IMR-90 (cell line): Measurements from ENCODE around the gene SPTSSA.

Experiments
- CEBPB ChIP-seq: IDR thresholded peaks from 2 replicates; pipeline ENCODE4 v1.6.1; 2012; ENCODE audit warnings: low read depth, low read length, improper control_type of control experiment
- CHD1 ChIP-seq: IDR thresholded peaks from 2 replicates; pipeline ENCODE4 v1.6.1; 2012; ENCODE audit warnings: low read depth, low read length, improper control_type of control experiment
- MAZ ChIP-seq: IDR thresholded peaks from 2 replicates; pipeline ENCODE4 v1.6.1; 2012; ENCODE audit warnings: low read depth, mild to moderate bottlenecking, low read length, improper control_type of control experiment, moderate library complexity, borderline replicate concordance
- MXI1 ChIP-seq: IDR thresholded peaks from 2 replicates; pipeline ENCODE4 v1.6.1; 2012; ENCODE audit warnings: low read depth, mild to moderate bottlenecking, low read length, moderate library complexity, borderline replicate concordance
- POLR2A ChIP-seq: IDR thresholded peaks from 2 replicates; pipeline ENCODE4 v1.6.1; 2012; ENCODE audit warnings: mild to moderate bottlenecking, low read depth, low read length
- RAD21 ChIP-seq: IDR thresholded peaks from 2 replicates; pipeline ENCODE4 v1.6.1; 2012; ENCODE audit warnings: low read length, improper control_type of control experiment
- RCOR1 ChIP-seq: IDR thresholded peaks from 2 replicates; pipeline ENCODE4 v1.6.1; 2012; ENCODE audit warnings: mild to moderate bottlenecking, low read length, improper control_type of control experiment; ENCODE audit not compliant: insufficient replicate concordance
- RFX5 ChIP-seq: IDR thresholded peaks from 2 replicates; pipeline ENCODE4 v1.8.0; 2012; ENCODE audit warnings: low read depth, mild to moderate bottlenecking, low read length, moderate library complexity
- SMC3 ChIP-seq: fragments of 150-350 bp; IDR thresholded peaks from 2 replicates; pipeline ENCODE4 v1.6.1; 2016; ENCODE audit warnings: low read depth, mild to moderate bottlenecking, antibody characterized with exemption, low read length, moderate library complexity
- TF ChIP-seq, protein P1 (sequence below): conservative IDR thresholded peaks from 2 replicates; pipeline ENCODE4 v1.5.1; 2012; ENCODE audit warnings: mild to moderate bottlenecking, low read depth, low read length, improper control_type of control experiment
- TF ChIP-seq, protein P2 (sequence below): fragments of 150-350 bp; IDR thresholded peaks from 2 replicates; pipeline ENCODE4 v1.6.1; 2016; ENCODE audit warnings: low read depth, mild to moderate bottlenecking, low read length, moderate library complexity, borderline replicate concordance
- TF ChIP-seq, protein P3 (sequence below): fragments of 150-350 bp; IDR thresholded peaks from 2 replicates; pipeline ENCODE4 v1.6.1; 2017; ENCODE audit warnings: mild to moderate bottlenecking, antibody characterized with exemption, low read length, low read depth

DNA sequence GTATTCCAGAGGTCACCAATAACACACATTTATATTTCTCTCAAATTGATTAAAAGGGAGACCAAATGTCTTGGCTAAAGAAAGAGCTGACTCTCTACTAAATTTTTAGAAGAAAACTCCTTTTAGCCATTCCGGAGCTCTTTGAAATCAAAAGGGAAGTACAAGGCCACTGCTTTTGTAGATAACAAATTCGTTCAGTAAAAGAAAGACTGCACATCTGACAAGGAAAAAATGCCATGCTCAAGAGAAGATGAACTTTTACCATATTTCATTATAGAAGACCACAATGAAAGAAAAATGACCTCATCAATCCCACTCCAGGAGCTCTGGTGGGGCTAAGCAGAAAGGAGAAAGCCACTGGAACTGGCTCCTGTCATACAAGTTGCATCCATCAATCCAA is 57.6 kb downstream of the SPTSSA start:
- TF ChIP-seq, protein P1, sequence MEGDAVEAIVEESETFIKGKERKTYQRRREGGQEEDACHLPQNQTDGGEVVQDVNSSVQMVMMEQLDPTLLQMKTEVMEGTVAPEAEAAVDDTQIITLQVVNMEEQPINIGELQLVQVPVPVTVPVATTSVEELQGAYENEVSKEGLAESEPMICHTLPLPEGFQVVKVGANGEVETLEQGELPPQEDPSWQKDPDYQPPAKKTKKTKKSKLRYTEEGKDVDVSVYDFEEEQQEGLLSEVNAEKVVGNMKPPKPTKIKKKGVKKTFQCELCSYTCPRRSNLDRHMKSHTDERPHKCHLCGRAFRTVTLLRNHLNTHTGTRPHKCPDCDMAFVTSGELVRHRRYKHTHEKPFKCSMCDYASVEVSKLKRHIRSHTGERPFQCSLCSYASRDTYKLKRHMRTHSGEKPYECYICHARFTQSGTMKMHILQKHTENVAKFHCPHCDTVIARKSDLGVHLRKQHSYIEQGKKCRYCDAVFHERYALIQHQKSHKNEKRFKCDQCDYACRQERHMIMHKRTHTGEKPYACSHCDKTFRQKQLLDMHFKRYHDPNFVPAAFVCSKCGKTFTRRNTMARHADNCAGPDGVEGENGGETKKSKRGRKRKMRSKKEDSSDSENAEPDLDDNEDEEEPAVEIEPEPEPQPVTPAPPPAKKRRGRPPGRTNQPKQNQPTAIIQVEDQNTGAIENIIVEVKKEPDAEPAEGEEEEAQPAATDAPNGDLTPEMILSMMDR = no peak
- TF ChIP-seq RAD21 (no peak), POLR2A (no peak), SMC3 (no peak), CEBPB (no peak), RFX5 (no peak), RCOR1 (no peak), CHD1 (no peak), MXI1 (no peak), MAZ (no peak)
- TF ChIP-seq, protein P2, sequence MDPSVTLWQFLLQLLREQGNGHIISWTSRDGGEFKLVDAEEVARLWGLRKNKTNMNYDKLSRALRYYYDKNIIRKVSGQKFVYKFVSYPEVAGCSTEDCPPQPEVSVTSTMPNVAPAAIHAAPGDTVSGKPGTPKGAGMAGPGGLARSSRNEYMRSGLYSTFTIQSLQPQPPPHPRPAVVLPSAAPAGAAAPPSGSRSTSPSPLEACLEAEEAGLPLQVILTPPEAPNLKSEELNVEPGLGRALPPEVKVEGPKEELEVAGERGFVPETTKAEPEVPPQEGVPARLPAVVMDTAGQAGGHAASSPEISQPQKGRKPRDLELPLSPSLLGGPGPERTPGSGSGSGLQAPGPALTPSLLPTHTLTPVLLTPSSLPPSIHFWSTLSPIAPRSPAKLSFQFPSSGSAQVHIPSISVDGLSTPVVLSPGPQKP = no peak
- TF ChIP-seq, protein P3, sequence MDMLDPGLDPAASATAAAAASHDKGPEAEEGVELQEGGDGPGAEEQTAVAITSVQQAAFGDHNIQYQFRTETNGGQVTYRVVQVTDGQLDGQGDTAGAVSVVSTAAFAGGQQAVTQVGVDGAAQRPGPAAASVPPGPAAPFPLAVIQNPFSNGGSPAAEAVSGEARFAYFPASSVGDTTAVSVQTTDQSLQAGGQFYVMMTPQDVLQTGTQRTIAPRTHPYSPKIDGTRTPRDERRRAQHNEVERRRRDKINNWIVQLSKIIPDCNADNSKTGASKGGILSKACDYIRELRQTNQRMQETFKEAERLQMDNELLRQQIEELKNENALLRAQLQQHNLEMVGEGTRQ = no peak
